Measurements from ENCODE around the gene KRTAP10-3.

Gene KRTAP10-3

GRCh38 chr21:44549525-44550211 lies 8.9 kb downstream of the KRTAP10-3 start:
- no peak for DNase-seq (ENCODE audit: low read depth, low spot score)

- DNase-seq (ENCODE audit: low read depth, low spot score) = no peak
These were observed 9.7 kb downstream of the KRTAP10-3 start for GRCh38 chr21:44548922-44549321.

- DNase-seq (ENCODE audit: low read depth, low spot score) = no peak
These were observed 10.2 kb downstream of the KRTAP10-3 start for GRCh38 chr21:44548381-44548780.

- no peak for DNase-seq (ENCODE audit: low read depth, low spot score)
These were observed 10.8 kb downstream of the KRTAP10-3 start for GRCh38 chr21:44547656-44548331.

- no peak for DNase-seq (ENCODE audit: low read depth, low spot score)
These were observed 14.0 kb downstream of the KRTAP10-3 start for GRCh38 chr21:44544566-44544965.

- DNase-seq (ENCODE audit: low read depth, low spot score) = no peak
These were observed 15.9 kb downstream of the KRTAP10-3 start for GRCh38 chr21:44542716-44543115.

DNA sequence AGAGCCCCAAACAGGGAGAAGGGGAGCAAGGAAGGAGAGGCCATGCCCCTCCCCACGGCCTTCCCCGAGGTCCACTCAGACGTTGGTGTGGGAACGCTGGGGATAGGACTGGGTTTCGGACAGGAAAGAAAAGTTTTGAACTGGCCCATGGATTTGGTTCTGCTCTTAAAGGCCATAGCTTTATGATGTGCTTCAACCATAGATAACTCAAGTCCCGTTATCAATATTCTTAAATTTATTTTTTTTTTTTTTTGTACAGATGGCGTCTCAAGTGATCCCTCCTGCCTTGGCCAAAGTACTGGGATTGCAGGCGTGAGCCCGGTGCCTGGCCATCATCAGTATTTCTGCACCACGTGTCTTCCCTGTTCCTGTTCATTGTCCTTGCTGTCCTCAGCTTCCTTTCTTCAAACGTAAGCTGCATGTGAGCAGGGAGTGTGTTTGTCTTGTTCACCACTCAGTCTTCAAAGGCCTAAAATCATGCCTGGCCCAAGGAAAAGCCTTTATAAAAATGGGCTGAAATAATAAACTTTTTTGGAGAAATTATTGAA lies 17.8 kb downstream of the KRTAP10-3 start:
- no peak for DNase-seq (ENCODE audit: low read depth, low spot score)

DNA sequence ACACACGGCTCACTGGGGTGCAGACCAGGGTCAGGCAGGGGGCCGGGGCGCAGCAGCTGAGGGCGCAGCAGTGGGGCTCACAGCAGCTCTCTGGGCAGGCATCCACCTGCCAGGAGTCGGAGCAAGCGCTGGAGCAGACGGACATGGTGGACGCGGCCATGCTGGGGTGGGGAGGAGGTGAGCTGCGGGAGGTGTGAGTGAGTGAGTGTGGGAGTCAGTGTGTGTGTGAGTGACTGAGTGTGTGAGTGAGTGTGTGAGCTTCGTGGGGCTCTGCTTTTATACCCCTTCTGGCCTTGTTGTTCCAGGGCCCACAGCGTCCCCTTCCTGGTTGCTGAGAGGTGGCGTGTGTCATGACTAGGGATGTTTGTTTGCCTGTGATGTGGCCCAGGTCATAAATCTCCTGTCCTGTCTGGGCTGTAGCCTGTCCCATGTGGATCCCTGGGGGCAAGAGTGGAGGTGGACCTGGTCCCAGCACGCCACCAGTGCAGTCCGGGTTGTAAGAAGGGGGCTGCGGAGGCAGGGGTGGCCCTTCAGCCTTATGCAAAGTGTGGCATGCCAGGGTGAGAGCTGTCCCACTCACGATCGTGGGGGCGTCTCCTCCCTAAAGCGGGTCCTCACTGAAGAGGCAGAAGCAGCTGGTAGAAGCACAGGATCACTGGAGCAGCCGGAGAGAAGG lies 18.5 kb downstream of the KRTAP10-3 start, which contains the start of gene KRTAP10-1:
KRTAP10-1 (minus strand) TSS at position 205 of the 676 bp plus-strand sequence; CDS start at position 160, 45 bp downstream.
- no peak for DNase-seq (ENCODE audit: low read depth, low spot score)

GRCh38 chr21:44539046-44539445 lies 19.5 kb downstream of the KRTAP10-3 start:
- DNase-seq (ENCODE audit: low read depth, low spot score) = no peak

DNA sequence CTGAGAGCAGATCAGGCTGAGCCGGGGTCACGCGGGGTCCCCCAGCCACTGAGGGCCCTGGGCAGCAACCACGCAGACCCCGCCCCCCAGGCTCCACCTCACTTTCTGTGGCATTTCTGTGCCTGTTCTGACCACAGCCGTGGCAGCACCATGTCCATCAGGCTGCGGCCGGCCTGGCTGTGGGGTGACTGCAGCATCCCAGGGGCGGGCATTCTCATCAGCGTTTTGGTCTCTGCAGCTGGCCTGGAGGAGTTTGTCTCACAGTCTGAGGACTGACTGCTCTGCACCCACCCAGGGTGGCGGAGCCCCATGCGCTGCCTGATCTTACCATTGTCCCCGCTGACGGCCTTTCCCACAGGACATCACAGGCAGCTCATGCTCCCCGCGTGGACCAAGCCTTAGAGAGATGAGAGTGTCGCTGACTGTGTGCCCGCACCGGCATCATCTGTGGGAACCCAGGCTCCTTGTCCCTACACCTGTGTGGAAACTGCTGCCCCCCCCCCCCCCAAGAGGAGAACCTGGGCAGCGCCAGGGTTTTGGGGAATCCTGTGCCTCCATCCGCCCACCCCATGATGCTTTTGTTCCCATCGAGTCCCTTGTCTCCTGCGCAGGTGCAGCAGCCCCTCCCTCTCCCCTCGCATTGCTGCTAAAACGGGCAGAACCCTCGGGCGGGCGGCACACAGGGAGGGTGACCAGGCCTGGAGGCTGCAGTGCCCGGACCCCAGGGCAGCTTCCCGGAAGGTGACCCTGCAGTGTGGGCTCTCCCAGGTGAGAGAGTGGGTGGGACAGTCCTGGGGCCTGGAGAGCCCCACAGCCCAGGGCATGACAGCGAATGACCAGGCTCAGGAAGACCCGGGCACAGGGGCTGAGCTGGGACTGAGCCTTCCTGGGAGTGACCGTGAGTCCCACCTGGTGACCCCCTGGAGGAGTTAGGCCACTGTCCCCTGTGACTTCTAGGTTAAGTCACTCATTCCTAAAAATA lies 20.4 kb downstream of the KRTAP10-3 start:
- no peak for DNase-seq (ENCODE audit: low read depth, low spot score)

- DNase-seq (ENCODE audit: low read depth, low spot score) = no peak
These were observed 22.6 kb downstream of the KRTAP10-3 start for GRCh38 chr21:44535963-44536362.

DNA sequence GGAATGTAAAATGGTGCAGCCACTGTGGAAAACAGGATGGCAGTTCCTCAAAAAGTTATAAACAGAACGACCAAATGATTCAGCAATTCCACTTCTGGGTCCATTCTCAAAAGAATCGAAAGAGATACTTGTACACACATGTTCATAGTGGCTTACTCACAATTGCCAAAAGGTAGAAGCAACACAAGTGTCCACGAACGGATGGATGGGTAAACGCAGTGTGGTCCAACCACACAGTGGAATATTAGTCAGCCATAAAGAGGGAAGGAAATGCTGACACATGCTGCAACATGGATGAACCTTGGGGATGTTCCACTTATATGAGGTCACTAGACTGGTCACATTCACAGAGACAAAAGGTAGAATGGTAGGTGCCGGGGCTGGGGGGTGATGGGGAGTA lies 23.9 kb downstream of the KRTAP10-3 start:
- DNase-seq (ENCODE audit: low read depth, low spot score) = no peak

DNA sequence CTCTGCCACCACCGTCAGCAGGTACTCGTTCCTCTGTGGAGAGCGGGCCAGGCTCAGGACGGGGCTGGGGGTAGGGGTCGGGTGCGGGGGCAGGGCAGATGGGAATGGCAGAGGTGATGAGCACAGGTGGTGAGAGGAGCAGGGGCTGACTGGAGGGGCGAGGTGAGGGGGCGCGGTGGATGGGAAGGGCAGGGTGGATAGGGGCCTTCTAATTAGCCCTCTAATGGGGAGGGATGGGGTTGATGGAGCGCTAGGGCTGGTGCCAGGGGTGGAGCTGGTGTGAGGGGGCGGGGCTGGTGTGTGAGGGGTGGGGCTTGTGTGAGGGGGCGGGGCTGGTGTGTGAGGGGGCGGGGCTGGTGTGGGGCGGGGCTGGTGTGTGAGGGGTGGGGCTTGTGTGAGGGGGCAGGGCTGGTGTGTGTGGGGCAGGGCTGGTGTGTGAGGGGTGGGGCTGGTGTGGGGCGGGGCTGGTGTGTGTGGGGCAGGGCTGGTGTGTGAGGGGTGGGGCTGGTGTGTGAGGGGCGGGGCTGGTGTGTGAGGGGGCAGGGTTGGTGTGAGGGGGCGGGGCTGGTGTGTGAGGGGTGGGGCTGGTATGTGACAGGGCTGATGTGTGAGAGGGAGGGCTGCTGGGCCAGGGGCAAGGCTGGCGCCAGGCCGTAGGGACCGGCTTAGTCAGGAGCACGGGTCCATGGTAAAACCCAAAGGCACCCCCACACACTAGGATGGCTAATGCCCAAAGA lies 24.5 kb downstream of the KRTAP10-3 start:
- no peak for DNase-seq (ENCODE audit: low read depth, low spot score)

DNA sequence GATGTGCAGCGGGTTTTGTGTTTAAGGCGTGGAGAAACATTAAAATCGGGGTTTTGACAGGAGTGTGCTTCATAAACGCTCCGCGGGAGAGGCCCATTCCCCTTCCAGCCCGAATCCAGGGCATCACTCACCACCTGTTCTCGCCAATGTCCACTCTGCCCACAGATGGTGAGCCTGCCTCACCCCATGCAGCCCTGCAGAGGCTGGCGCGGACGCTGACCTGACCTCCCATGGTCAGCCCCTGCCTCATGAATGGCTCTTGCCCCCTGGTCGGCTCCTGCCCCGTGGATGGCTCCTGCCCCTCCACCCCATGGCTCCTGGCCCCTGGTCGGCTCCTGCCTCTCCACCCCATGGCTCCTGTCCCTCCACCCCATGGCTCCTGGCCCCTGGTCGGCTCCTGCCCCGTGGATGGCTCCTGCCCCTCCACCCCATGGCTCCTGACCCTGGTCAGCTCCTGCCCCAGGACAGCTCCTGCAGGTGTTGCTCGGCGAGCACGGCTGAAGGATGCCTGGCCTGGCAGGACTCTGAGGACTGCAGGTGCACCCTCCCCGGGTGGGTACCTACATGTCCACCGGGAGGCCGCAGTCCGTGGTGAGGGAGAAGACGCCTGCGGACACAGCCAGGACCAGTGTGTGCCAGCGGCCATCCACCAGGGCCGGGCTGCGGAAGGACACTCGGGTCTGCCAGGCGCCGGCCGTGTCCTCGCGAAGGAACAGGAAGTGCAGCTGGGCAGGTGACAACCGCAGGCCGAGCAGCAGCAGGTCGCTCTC lies 25.3 kb downstream of the KRTAP10-3 start:
- no peak for DNase-seq (ENCODE audit: low read depth, low spot score)

DNA sequence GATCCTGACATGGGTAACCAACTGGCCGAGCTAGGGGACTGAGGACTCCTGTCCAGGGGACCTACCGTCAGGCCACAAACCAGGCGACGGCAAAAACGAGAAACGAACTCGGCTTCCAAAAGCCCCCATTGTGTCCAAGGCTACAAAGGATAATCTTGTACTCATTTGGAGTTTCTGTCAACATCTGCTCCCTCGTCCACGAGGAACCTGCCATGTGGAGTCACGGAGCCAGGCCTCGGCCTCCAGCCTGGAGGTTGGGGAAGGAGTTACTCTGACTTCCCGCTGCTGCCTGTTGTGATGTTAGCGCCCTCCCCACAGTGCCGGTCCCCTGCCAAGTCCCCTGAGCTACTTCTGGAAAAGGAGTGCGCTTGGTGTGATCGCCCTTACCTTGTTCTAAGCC lies 25.9 kb downstream of the KRTAP10-3 start:
- DNase-seq (ENCODE audit: low read depth, low spot score) = no peak

DNA sequence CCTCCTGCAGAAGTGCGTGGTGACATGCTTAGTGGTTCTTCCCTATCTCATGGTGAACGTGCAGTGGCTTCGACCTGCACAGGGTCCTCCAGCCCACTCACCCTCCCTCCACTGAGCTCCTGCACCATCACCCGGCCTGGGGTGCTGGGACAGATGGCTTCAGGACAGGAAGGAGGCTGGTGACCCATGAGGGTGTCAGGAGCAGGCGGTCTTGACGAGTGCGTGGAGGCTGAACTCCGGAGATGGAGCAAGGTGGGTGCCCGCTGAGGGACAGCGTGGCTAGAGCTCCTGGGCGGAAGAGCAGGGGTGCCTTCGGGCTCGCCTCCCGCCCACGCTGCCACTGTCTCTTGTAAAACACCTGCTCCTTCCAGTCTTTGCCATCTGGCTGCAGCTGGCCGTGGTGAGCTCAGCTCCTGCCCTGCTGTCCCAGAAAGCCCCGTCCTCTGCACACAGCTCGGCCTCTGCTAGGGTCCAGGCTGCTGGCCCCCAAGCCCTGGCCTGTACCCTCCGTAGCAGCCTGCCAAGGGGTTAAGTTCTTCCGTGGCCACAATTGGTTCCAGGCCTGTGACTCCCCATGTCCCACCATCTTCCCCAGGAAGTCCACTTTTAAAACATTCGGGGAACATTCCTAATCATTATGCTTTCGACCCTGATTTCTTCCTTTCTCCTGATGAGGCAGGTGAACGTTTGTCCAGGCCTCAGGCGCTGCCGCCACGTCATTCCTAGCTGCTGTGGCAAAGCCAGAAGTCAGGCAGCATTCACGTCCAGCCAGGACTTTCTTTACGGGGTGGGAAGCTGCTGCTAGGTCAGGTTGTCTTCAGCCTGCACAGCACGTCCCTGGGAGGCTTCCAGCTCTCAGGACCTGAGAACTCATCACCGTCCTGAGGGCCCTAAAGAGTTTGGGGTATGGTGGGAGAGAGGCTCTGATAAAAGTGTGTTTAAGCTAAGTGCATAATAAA lies 26.7 kb downstream of the KRTAP10-3 start:
- no peak for DNase-seq (ENCODE audit: low read depth, low spot score)

DNA sequence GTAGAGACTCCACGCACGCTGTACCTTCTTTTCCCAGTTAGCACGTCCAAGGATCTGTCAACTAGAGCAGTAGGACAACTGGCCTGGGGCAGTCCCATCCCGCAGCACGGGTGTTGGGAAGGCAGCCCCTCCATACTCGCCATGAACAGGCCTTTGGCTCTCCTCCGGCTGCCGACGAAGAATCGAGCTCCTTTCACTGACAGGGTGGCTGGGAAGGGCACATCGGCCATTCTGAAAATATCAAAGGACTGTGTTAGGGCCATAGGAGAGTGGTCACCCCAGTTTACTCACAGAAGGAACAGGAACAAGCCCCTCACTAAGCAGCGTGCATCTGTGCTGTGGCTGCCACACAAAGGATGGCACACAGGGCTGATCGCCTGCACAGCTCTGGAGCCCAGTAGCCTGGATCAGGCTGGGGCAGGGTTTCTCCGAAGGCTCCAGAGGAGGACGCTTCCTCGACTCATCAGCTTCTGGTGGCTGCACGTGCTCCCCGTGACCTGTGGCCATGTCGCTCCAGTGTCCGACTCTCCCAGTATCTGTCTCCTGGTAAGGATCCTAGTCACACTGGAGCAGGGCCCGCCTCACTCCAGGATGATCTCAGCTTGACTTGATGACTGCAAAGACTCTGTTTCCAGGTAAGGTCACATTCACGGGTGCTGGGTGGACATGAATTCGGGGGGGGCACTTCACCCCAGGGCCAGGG lies 27.5 kb downstream of the KRTAP10-3 start:
- no peak for DNase-seq (ENCODE audit: low read depth, low spot score)

Data from activated naive CD8-positive, alpha-beta T cell treated with anti-CD3 and anti-CD28 coated beads, Interleukin-2, amount 50 U/mL, for 16 hours (primary cell).